T-cell (primary cell): ENCODE data around the gene RNF217. TPM values are rescaled to one million over a fixed set of nuclear protein-coding genes. Genes with fewer than 3 reads are reported as not detected.
"Not testable (repeated sequence)": the region's sequence is repeated elsewhere in the genome, so short reads cannot be mapped to it uniquely, and the experiment has no call there.

ENCODE experiments used
- ATAC-seq, 4 experiments: fragments of 200-7000 bp in 3 of 4; fragments of 150-1000 bp in 1 of 4; cut with Tn5 transposase; replicated peaks in 1 of 4; 1 replicate in 3 of 4; 2 replicates in 1 of 4; pipeline ENCODE4 v1.10.0; 2021; ENCODE audit warnings: moderate library complexity in 3 of 4, mild to moderate bottlenecking in 2 of 4, moderate number of reproducible peaks in 1 of 4
- CTCF ChIA-PET, 2 donors: fragments of 300-600 bp; sonication (Branson Sonifier 250); formaldehyde crosslinking; loops; one replicate each; lab custom pipeline; 2022; ENCODE audit warnings: antibody characterized with exemption in 2 of 2; lab: Charles Lee
- POLR2A ChIA-PET, 2 donors: fragments of 300-600 bp; sonication (Branson Sonifier 250); formaldehyde crosslinking; loops; one replicate each; lab custom pipeline; 2022; ENCODE audit warnings: antibody characterized with exemption in 2 of 2; lab: Charles Lee
- DNase-seq, 35 experiments: peaks; one replicate each; pipeline versions ENCODE4 v3.0.0 to v3.0.0-alpha.2; 2013 to 2023
- H3K27ac ChIP-seq: one replicate; pipeline ENCODE4 v1.5.1; 2013; ENCODE audit warnings: low read length
- H3K27me3 ChIP-seq, 2 experiments: replicated peaks in 1 of 2; 1 replicate in 1 of 2; 2 replicates in 1 of 2; pipeline versions ENCODE4 v1.6.1 to v1.7.0; 2013; ENCODE audit warnings: low read length in 1 of 2, mixed read lengths in 1 of 2; ENCODE audit not compliant: control insufficient read depth in 2 of 2, insufficient read depth in 2 of 2; ENCODE audit errors: extremely low read depth in 1 of 2
- H3K36me3 ChIP-seq, 2 donors: 1 replicate in 1 of 2; 2 replicates in 1 of 2; pipeline versions ENCODE4 v1.6.1 to v1.7.0; 2013; ENCODE audit warnings: low read length in 1 of 2; ENCODE audit not compliant: control insufficient read depth in 2 of 2, insufficient read depth in 1 of 2; ENCODE audit errors: extremely low read depth in 1 of 2
- H3K4me1 ChIP-seq, 2 experiments: 1 replicate in 1 of 2; 2 replicates in 1 of 2; pipeline versions ENCODE4 v1.6.1 to v1.7.0; 2013; ENCODE audit warnings: low read length in 2 of 2, mixed read lengths in 1 of 2; ENCODE audit not compliant: insufficient read depth in 2 of 2, control insufficient read depth in 1 of 2; ENCODE audit errors: extremely low read depth in 1 of 2
- H3K4me3 ChIP-seq, 2 donors: 1 replicate in 1 of 2; 2 replicates in 1 of 2; pipeline versions ENCODE4 v1.5.1 to v1.7.0; 2013; ENCODE audit warnings: mild to moderate bottlenecking in 2 of 2, low read length in 1 of 2, moderate library complexity in 1 of 2; ENCODE audit not compliant: control insufficient read depth in 1 of 2; ENCODE audit errors: extremely low read depth in 1 of 2
- H3K9me3 ChIP-seq: 2 replicates; pipeline ENCODE4 v1.7.0; 2013
- H3K27ac Mint-ChIP-seq, 2 donors: one replicate each; pipeline ENCODE4 v1.8.0; 2020 to 2021; ENCODE audit warnings: mild to moderate bottlenecking in 2 of 2, mixed read lengths in 2 of 2
- H3K27me3 Mint-ChIP-seq, 2 donors: one replicate each; pipeline ENCODE4 v1.8.0; 2021 to 2022; ENCODE audit warnings: mixed read lengths in 2 of 2
- H3K36me3 Mint-ChIP-seq: one replicate; pipeline ENCODE4 v1.8.0; 2021; ENCODE audit warnings: mixed read lengths
- H3K4me1 Mint-ChIP-seq, 3 donors: one replicate each; pipeline ENCODE4 v1.8.0; 2020 to 2022; ENCODE audit warnings: mixed read lengths in 3 of 3, mild to moderate bottlenecking in 1 of 3
- H3K4me3 Mint-ChIP-seq, 3 donors: one replicate each; pipeline ENCODE4 v1.8.0; 2020 to 2022; ENCODE audit warnings: mild to moderate bottlenecking in 3 of 3, mixed read lengths in 3 of 3, moderate library complexity in 3 of 3
- H3K9me3 Mint-ChIP-seq, 3 donors: one replicate each; pipeline ENCODE4 v1.8.0; 2020 to 2022; ENCODE audit warnings: mixed read lengths in 3 of 3
- WGBS: methylation state at CpG from one replicate; pipeline ENCODE4 v1.1.5; 2013; ENCODE audit warnings: missing lambda C conversion rate; ENCODE audit not compliant: insufficient coverage; 5-methylcytosine and 5-hydroxymethylcytosine counted together
- total RNA-seq, 35 experiments: library from RNA in 6 of 35; stranded (reverse) in 6 of 35; fragments of 120-200 nt in 1 of 35; gene quantifications; one replicate each; pipeline versions ENCODE4 v1.2.1 to v1.2.4 and lab custom pipeline; 2013 to 2026

RNF217 gene
- total RNA-seq, 5 donors from 2014 or later (not counting 1 experiment from before 2014, with no cell fraction given), result 0.16 to 0.89 (median 0.59) TPM

DNA sequence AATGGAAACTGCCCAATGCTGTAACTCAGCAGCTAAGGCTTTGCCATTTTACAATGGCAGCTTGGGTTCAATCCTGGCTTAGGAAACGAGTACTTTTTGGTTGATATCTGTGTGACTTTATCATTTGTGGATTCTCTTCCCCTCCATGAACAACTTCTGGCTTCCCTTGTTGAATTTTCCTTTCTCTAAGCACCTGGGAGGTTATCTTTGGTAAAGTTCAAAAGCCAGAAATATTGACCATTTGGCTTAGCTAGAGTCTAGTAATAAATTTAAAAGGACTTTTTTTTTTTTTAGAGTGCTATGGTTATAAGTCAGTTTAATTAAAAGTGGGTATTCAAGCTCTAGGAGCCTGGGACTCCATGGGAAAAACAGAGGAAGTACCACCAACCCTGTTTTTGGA lies 159.7 kb downstream of the RNF217 start:
- Mint-ChIP-seq H3K9me3 (no peaks in the 10 kb centered on the region), H3K4me1 (no peaks in the 10 kb centered on the region), H3K27me3 (peaks cover 13 to 16% of the 10 kb centered on the region in 2 donors), H3K36me3 (no peaks in the 10 kb centered on the region), H3K4me3 (no peak overlapping the region), H3K27ac (no peak overlapping the region)
- Histone ChIP-seq H3K36me3 (no peaks in the 10 kb centered on the region), H3K4me1 (no peaks in the 10 kb centered on the region), H3K4me3 (no peak overlapping the region), H3K27ac (no peak overlapping the region), H3K27me3 (peaks cover 0 to 3% of the 10 kb centered on the region in 2 experiments), H3K9me3 (no peaks in the 10 kb centered on the region)
- ChIA-PET CTCF (no interaction called here), POLR2A (interaction anchor here in 1 of 2 donors (0.6 kb wide), 2 partner anchors 30 to 311 kb away, joined by 4 read pairs; no protein-coding TSS in a partner anchor)
- ATAC-seq (no peak), DNase-seq (no peak)
- no CpG with 5 or more reads among the region's 1 CpG for WGBS

DNA sequence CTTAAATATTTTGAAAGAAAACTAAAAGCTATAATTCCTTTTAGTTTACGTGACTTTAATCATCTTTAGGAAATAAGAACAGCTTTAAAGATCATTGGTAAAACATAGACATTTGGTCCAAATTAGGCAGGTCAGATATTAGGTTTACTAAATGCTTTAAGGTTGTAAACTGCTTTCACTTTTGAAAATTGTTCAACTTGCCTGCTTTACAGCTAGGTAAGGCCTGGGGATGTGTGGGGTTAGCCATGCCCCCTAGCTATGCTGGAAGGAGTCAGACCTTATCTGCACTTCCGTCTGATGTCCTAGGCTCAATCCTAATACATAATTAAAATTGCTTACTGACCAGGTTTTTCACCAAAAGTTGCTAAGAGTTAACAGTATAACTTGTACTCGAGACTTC lies 160.8 kb downstream of the RNF217 start:
- peaks cover 0 to 3% of the 10 kb centered on the region in 2 experiments for H3K27me3 ChIP-seq
- Mint-ChIP-seq H3K4me3 (no peak overlapping the region), H3K27me3 (peaks cover 13 to 18% of the 10 kb centered on the region in 2 donors), H3K9me3 (no peaks in the 10 kb centered on the region), H3K4me1 (no peaks in the 10 kb centered on the region), H3K36me3 (no peaks in the 10 kb centered on the region), H3K27ac (no peak overlapping the region)
- 100% methylated on average over 1 of the region's 3 CpGs for WGBS
- H3K36me3 ChIP-seq, result no peaks in the 10 kb centered on the region
- no peak for ATAC-seq
- no peaks in the 10 kb centered on the region for H3K4me1 ChIP-seq
- POLR2A ChIA-PET, result interaction anchor here in 1 of 2 donors (0.6 kb wide), 1 partner anchor 1713 kb away, joined by 4 read pairs; no protein-coding TSS in a partner anchor
- H3K4me3 ChIP-seq, result no peak overlapping the region
- no peaks in the 10 kb centered on the region for H3K9me3 ChIP-seq
- DNase-seq, result no peak
- no peak overlapping the region for H3K27ac ChIP-seq
- CTCF ChIA-PET, result interaction anchor here in 1 of 2 donors (1.1 kb wide), 1 partner anchor 9 kb away, joined by 5 read pairs; no protein-coding TSS in a partner anchor

DNA sequence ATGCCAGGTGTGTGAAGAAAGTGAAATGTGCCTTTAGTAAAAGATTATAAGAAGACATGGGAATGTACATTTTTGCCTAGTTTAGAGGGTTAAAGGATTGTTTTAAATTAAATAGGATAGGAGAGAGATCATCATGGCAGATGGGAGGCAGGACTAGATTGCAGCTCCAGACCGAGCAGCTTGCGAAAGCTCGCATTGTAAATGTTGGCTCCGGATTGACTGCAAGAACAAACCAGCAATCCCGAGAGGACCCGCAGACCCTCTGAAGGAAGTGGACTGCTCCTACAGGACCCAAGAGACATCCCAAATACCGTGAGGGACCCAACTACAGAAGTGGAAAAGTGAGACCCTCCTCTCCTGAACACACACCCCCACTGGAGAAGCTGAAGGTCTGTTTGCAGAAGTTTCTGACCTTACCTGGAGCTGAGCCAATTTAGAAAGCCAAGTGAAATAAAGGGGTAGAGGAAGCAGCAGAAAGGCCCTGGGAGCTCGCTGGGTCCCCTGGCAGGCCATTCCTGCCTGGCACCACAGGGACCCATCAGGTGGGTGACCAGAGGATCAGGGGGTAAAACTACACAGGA lies 161.3 kb downstream of the RNF217 start:
- Histone ChIP-seq H3K9me3 (no peaks in the 10 kb centered on the region), H3K4me1 (no peaks in the 10 kb centered on the region), H3K4me3 (no peak overlapping the region), H3K27me3 (peaks cover 0 to 3% of the 10 kb centered on the region in 2 experiments), H3K27ac (no peak overlapping the region), H3K36me3 (no peaks in the 10 kb centered on the region)
- Mint-ChIP-seq H3K4me1 (no peaks in the 10 kb centered on the region), H3K27ac (no peak overlapping the region), H3K9me3 (no peaks in the 10 kb centered on the region), H3K4me3 (no peak overlapping the region), H3K27me3 (peaks cover 13 to 18% of the 10 kb centered on the region in 2 donors), H3K36me3 (no peaks in the 10 kb centered on the region)
- DNase-seq (no peak), ATAC-seq (no peak)
- ChIA-PET CTCF (interaction anchor here (1.0 to 1.1 kb wide), 3 partner anchors 10 kb away, joined by 4 to 5 read pairs (median 4); no protein-coding TSS in a partner anchor), POLR2A (no interaction called here)
- 92% methylated on average over 6 of the region's 8 CpGs for WGBS

DNA sequence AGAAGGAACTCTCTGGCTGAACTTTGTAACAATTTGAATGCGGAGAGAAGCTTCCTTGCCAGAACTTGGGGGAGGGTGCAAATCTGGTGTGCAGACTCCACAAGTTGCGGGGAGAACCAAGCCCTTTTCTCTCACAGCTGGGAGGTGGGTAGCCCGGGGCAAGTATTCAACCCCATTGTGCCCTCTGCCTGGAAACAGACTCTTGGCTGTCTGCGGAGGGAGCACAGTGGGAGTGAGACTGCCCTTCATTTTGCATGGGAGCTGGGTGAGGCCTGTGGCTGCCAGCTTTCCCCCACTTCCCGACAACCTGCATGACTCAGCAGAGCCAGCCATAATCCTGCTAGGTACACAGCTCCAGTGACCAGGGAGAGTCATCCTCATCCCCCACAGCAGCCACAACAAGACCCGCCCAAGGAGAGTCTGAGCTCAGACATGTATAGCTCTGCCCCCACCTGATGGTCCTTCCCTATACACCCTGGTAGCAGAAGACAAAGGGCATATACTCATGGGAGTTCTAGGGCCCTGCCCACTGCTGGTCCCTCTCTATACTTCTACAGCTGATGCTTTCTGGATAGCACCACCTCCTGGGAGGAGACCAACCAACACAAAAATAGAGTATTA lies 161.9 kb downstream of the RNF217 start:
- Mint-ChIP-seq H3K27ac (no peak overlapping the region), H3K36me3 (no peaks in the 10 kb centered on the region), H3K4me1 (no peaks in the 10 kb centered on the region), H3K27me3 (peaks cover 13 to 18% of the 10 kb centered on the region in 2 donors), H3K9me3 (no peaks in the 10 kb centered on the region), H3K4me3 (no peak overlapping the region)
- ATAC-seq, result no peak
- WGBS, result 77% methylated on average over 4 of the region's 6 CpGs
- no peaks in the 10 kb centered on the region for H3K4me1 ChIP-seq
- H3K36me3 ChIP-seq, result no peaks in the 10 kb centered on the region
- no peak for DNase-seq
- ChIA-PET POLR2A (no interaction called here), CTCF (interaction anchor here (1.0 kb wide), 2 partner anchors 10 to 11 kb away, joined by 4 read pairs; no protein-coding TSS in a partner anchor)
- no peak overlapping the region for H3K27ac ChIP-seq
- H3K9me3 ChIP-seq, result no peaks in the 10 kb centered on the region
- no peak overlapping the region for H3K4me3 ChIP-seq
- H3K27me3 ChIP-seq, result peaks cover 0 to 3% of the 10 kb centered on the region in 2 experiments

DNA sequence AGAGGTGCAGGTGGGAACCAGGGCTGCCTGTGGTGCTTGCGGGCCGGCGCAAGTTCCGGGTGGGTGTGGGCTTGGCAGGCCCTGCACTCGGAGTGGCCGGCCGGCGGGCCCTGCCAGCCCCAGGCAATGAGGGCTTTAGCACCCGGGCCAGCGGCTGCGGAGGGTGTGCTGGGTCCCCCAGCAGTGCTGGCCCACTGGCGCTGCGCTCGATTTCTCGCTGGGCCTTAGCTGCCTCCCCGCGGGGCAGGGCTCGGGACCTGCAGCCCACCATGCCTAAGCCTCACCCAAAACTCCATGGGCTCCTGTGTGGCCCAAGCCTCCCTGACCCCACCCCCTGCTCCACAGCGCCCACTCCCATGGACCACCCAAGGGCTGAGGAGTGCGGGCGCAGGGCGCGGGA lies 163.6 kb downstream of the RNF217 start:
- H3K4me3 Mint-ChIP-seq, DNase-seq, POLR2A ChIA-PET, CTCF ChIA-PET, H3K4me1 ChIP-seq, H3K36me3 ChIP-seq, H3K27ac Mint-ChIP-seq, H3K9me3 Mint-ChIP-seq, H3K9me3 ChIP-seq, H3K27me3 ChIP-seq, H3K27ac ChIP-seq, ATAC-seq, H3K4me1 Mint-ChIP-seq, H3K4me3 ChIP-seq, H3K36me3 Mint-ChIP-seq: not testable (repeated sequence)
- WGBS, result 100% methylated on average over 11 of the region's 23 CpGs
- peaks cover 12 to 17% of the 10 kb centered on the region in 2 donors for H3K27me3 Mint-ChIP-seq

DNA sequence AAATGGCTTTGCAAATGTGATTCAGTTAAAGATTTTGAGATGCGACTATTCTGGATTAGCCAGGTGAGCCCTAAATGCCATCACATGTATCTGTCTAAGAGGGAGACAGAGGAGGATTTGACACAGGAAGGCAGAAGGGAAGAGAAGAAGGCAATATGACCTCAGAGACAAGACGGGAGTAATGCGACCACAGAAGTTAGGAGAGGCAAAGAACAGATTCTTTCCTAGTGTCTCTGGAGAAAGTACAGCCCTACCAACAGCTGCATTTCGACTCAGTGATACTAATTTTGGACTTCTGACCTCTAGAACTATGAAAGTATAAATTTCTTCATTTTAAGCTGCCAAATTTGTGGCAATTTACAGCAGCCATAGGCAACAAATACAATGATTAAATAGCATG lies 167.1 kb downstream of the RNF217 start:
- peaks cover 0 to under 1% of the 10 kb centered on the region in 2 experiments for H3K27me3 ChIP-seq
- no peak for DNase-seq
- H3K27ac ChIP-seq, result no peak overlapping the region
- H3K4me1 ChIP-seq, result no peaks in the 10 kb centered on the region
- H3K36me3 Mint-ChIP-seq, result no peaks in the 10 kb centered on the region
- WGBS, result 71% methylated on average over 1 of the region's 4 CpGs
- H3K27ac Mint-ChIP-seq, result no peak overlapping the region
- ChIA-PET CTCF (no interaction called here), POLR2A (no interaction called here)
- H3K4me3 Mint-ChIP-seq, result no peak overlapping the region
- no peaks in the 10 kb centered on the region for H3K9me3 Mint-ChIP-seq
- ATAC-seq, result no peak
- no peaks in the 10 kb centered on the region for H3K9me3 ChIP-seq
- no peaks in the 10 kb centered on the region for H3K36me3 ChIP-seq
- H3K4me1 Mint-ChIP-seq, result no peaks in the 10 kb centered on the region
- H3K4me3 ChIP-seq, result no peak overlapping the region
- peaks cover 10 to 13% of the 10 kb centered on the region in 2 donors for H3K27me3 Mint-ChIP-seq
